Lower lobe of right lung (tissue), 2 donors: Measurements from ENCODE around the gene WRNIP1. TPM values are rescaled to one million over a fixed set of nuclear protein-coding genes. Genes with fewer than 3 reads are reported as not detected.

Experiments used
- ATAC-seq, 2 donors: fragments of 200-7000 bp; cut with Tn5 transposase; one replicate each; pipeline ENCODE4 v1.9.1; 2020 to 2022; ENCODE audit warnings: mild to moderate bottlenecking in 2 of 2, moderate library complexity in 2 of 2
- DNase-seq: peaks from one replicate; pipeline ENCODE4 v3.0.0-alpha.2; 2020
- H3K27ac ChIP-seq: fragments of 200-600 bp; one replicate; pipeline ENCODE4 v1.8.0; 2022
- H3K27me3 ChIP-seq: fragments of 200-600 bp; one replicate; pipeline ENCODE4 v1.8.0; 2022; ENCODE audit warnings: low read depth
- H3K36me3 ChIP-seq: fragments of 200-600 bp; one replicate; pipeline ENCODE4 v1.8.0; 2022; ENCODE audit warnings: mild to moderate bottlenecking
- H3K4me1 ChIP-seq: fragments of 200-600 bp; one replicate; pipeline ENCODE4 v1.8.0; 2022
- H3K4me3 ChIP-seq: fragments of 200-600 bp; one replicate; pipeline ENCODE4 v1.8.0; 2022; ENCODE audit warnings: mild to moderate bottlenecking
- H3K9me3 ChIP-seq: fragments of 200-600 bp; one replicate; pipeline ENCODE4 v1.8.0; 2022
- intact Hi-C: fragments of 100-400 bp; cut with DNase I; formaldehyde crosslinking; loops from one replicate; pipeline ENCODE4 v1.11.0; 2022
- total RNA-seq: library from RNA; stranded (reverse); fragmentation: NEBNext Ultra II Directional; extraction: Animal tissue kit (Norgen Biotek cat#: 25700); gene quantifications from one replicate; pipeline ENCODE4 v1.2.1, GENCODE V29; 2021
- TF ChIP-seq, protein P1 (sequence below): fragments of 200-600 bp; IDR thresholded peaks from one replicate; pipeline ENCODE4 v1.8.0; 2022; ENCODE audit warnings: antibody characterized with exemption, mild to moderate bottlenecking
- donor health status: DM: no; HTN: yes; CAD: no; lungs with severe emphysema.

The WRNIP1 gene
- total RNA-seq, 1 donor from 2014 or later: 45.1 TPM

DNA sequence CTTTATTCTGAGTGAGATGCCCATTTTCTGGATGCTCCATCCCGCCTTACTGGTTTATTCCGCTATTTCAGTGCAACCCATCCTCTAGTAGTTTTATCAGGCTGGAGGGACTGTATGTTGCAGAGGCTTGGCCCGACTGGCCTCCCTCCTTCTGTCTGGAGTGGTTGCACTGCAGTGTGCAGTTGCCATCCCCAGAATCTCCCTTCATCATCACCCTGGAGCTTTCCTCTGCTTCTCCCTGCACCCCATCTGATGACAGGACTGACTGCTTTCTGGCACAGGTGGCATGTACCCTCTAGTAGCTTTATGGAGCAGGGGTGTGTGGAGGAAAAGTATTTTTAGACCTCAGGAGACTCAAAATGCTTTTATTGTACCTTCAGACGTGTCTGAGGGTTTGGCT is 21.1 kb downstream of the WRNIP1 start:
- Histone ChIP-seq H3K4me3 (no peak overlapping the region), H3K27me3 (no peaks in the 10 kb centered on the region), H3K36me3 (peaks cover 43% of the 10 kb centered on the region), H3K4me1 (peaks cover 29% of the 10 kb centered on the region), H3K27ac (no peak overlapping the region), H3K9me3 (no peaks in the 10 kb centered on the region)
- TF ChIP-seq, protein P1, sequence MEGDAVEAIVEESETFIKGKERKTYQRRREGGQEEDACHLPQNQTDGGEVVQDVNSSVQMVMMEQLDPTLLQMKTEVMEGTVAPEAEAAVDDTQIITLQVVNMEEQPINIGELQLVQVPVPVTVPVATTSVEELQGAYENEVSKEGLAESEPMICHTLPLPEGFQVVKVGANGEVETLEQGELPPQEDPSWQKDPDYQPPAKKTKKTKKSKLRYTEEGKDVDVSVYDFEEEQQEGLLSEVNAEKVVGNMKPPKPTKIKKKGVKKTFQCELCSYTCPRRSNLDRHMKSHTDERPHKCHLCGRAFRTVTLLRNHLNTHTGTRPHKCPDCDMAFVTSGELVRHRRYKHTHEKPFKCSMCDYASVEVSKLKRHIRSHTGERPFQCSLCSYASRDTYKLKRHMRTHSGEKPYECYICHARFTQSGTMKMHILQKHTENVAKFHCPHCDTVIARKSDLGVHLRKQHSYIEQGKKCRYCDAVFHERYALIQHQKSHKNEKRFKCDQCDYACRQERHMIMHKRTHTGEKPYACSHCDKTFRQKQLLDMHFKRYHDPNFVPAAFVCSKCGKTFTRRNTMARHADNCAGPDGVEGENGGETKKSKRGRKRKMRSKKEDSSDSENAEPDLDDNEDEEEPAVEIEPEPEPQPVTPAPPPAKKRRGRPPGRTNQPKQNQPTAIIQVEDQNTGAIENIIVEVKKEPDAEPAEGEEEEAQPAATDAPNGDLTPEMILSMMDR: no peak
- intact Hi-C loops: no loop called here
- DNase-seq (no peak), ATAC-seq (no peak)

DNA sequence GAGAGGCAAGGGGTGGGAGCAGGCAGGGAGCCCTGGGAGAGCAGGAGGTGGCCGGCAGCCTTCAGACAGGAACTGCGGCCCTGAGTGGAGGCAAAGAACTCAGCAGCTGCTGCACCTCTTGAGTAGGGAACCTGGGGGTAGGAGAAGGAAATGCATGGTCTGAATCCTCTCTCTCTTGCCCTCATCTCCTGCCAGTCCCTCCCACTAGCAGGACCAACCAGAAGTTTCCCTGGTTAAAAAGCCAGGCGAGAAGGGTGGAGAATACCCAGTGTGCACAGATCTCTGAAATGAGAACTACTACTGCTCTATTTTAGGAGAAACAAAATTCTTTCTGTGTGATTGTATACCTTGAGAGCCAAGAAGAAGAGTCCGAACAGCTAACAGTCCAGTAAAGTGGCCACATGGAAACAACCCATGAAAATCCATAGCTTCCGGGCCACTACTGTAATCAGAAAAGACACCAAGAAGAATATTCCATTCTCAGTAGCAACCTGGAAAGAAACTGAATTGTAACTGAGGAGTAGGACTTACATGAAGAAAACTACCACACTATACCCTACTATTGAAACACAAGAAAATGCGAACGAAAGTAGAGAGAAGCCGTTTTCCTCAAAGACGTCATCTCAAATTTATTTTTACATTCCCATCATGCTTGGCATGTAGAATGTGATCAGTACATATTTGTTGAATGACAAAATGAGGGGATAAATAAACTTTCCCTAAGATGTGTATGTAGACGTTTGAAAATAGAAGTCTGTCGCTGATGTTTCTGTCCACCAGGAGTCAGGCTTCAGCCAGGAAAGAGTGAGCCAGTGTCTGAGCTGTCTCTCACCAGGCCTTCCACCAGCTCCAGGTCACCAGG is 25.6 kb downstream of the WRNIP1 start:
- TF ChIP-seq, protein P1: peak; percentile 82
- H3K4me1 ChIP-seq: peaks cover 52% of the 10 kb centered on the region
- DNase-seq (peak; percentile 69), ATAC-seq (peak; percentile 87 to 93)
- H3K9me3 ChIP-seq: no peaks in the 10 kb centered on the region
- peak overlapping the region; percentile 75 for H3K27ac ChIP-seq
- intact Hi-C loops: loop anchor here (10.0 kb wide), 1 partner anchor 54 kb away; the partner anchor contains the start of gene SERPINB1
- no peaks in the 10 kb centered on the region for H3K27me3 ChIP-seq
- H3K4me3 ChIP-seq: no peak overlapping the region
- peaks cover 8% of the 10 kb centered on the region for H3K36me3 ChIP-seq

DNA sequence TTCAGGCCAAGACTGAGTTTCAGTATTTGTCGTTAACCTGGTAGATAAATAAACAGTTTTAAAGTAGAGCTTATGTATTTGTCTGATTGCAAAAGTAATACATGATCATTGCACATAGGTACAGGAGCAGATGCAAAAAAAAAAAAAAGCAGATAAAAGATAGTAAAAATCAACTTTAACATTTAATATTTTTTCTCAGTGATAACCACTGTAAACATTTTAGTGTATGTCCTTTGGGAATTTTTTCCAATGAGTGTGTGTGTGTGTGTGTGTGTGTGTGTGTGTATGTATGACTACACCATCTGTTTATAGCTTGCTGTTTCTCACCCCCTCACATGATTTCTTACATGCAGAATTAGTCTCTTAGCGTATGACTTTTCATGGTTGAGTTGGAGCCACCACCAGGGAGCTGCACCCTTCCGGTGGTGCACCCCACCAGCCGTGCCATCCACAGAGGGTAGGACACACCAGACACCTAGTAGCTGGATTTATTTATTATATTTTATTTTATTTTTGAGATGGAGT is 26.3 kb downstream of the WRNIP1 start:
- intact Hi-C loops: loop anchor here (10.0 kb wide), 1 partner anchor 53 kb away; the partner anchor contains the start of gene SERPINB1
- no peak for ATAC-seq

DNA sequence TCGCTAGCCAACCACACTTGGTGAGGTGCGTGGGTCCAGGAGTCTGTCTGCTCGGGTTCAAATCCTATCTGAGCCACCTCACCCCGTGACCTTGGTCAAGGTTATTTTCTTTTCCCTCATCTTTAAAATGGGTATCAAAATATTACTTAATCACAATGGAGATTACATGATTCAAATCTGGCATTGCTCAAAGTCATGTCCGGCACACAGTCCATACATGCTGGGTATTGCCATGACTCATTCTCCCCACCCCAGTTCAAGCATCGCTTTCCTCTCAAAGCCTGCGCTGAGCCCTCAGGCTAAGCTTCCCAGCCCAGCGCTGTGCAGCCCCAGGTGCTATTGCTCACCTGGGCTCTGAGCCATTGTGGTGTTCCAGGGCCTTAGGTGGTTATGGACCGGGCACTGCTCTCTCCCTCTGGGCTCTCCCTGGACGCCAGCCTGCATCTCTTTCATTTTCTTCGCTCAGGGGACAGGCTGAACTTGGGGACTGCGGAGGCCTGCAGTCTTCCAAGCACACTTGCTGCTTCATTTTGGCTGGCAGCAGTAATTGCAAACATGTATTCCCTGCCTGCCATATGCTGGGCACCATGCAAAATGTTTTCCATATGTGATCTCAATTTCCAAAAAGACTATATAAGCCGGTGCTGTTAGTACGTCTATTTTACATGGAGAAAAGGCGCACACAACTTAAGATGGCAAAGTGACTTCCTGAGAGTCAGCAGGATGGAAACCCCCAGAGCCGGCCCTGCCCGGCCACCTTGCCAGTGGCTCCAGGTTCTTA is 27.3 kb downstream of the WRNIP1 start:
- TF ChIP-seq, protein P1: no peak
- peak overlapping the region; percentile 54 for H3K27ac ChIP-seq
- ATAC-seq: peak in 1 of 2 donors; percentile 31
- no peak for DNase-seq
- H3K36me3 ChIP-seq: no peaks in the 10 kb centered on the region
- peaks cover 62% of the 10 kb centered on the region for H3K4me1 ChIP-seq
- intact Hi-C loops: loop anchor here (10.0 kb wide), 1 partner anchor 52 kb away; the partner anchor contains the start of gene SERPINB1
- no peak overlapping the region for H3K4me3 ChIP-seq
- H3K9me3 ChIP-seq: no peaks in the 10 kb centered on the region
- H3K27me3 ChIP-seq: no peaks in the 10 kb centered on the region

More for the DNA sequence above, 26.3 kb downstream of the WRNIP1 start:
- peaks cover 52% of the 10 kb centered on the region for H3K4me1 ChIP-seq
- TF ChIP-seq, protein P1: no peak
- no peaks in the 10 kb centered on the region for H3K27me3 ChIP-seq
- H3K9me3 ChIP-seq: no peaks in the 10 kb centered on the region
- peaks cover 2% of the 10 kb centered on the region for H3K36me3 ChIP-seq
- H3K4me3 ChIP-seq: no peak overlapping the region
- H3K27ac ChIP-seq: peak overlapping the region; percentile 46
- DNase-seq: no peak

DNA sequence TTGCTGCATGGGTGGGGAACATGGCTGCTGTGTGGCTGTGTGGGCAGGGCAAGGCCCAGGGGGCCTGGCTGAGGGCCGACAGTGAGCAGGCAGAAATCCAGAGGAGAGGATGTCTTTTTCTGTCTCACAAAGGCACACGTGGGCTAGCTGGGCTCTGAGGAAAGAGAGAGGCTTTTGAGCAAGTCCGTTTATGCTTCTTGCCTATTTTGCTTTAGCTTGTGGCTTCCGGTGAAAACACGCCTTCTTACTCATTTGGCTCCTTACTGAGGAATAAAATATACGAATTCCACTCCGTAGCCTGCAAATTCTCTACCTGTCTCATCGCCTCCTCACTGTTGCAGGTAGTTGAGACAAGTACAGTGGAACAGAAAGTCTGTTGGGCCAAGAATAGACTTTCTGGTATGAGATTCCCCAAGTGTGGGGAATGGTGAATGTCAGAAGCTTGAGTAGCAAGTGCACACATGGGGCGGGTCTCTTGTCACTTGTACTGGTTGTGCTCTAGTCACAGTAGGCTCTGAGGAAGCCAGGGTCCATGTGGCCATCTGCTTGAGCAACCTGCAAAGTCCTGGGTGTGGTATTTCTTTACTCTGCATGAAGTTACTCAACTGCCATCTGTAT is 28.4 kb downstream of the WRNIP1 start:
- DNase-seq (peak; percentile 79), ATAC-seq (peak; percentile 31 to 64)
- Histone ChIP-seq H3K4me1 (peaks cover 71% of the 10 kb centered on the region), H3K4me3 (no peak overlapping the region), H3K36me3 (no peaks in the 10 kb centered on the region), H3K27me3 (no peaks in the 10 kb centered on the region), H3K27ac (peak overlapping the region; percentile 54), H3K9me3 (no peaks in the 10 kb centered on the region)
- intact Hi-C loops: loop anchor here (10.0 kb wide), 1 partner anchor 51 kb away; the partner anchor contains the start of gene SERPINB1
- TF ChIP-seq, protein P1: no peak
